DND-41 (cell line): Measurements from ENCODE around the gene CCDC6.

ENCODE experiments used
- EZH2 ChIP-seq: IDR thresholded peaks from 3 replicates; pipeline ENCODE4 v1.6.1; 2012; ENCODE audit warnings: borderline replicate concordance, low read depth, mild to moderate bottlenecking, moderate library complexity, low read length, inconsistent platforms; ENCODE audit not compliant: severe bottlenecking
- TF ChIP-seq, protein P1 (sequence below): IDR thresholded peaks from 2 replicates; pipeline ENCODE4 v1.5.1; 2012; ENCODE audit warnings: borderline replicate concordance, low read length, moderate library complexity, mild to moderate bottlenecking; ENCODE audit not compliant: poor library complexity, severe bottlenecking; ENCODE audit errors: extremely low read depth

DNA sequence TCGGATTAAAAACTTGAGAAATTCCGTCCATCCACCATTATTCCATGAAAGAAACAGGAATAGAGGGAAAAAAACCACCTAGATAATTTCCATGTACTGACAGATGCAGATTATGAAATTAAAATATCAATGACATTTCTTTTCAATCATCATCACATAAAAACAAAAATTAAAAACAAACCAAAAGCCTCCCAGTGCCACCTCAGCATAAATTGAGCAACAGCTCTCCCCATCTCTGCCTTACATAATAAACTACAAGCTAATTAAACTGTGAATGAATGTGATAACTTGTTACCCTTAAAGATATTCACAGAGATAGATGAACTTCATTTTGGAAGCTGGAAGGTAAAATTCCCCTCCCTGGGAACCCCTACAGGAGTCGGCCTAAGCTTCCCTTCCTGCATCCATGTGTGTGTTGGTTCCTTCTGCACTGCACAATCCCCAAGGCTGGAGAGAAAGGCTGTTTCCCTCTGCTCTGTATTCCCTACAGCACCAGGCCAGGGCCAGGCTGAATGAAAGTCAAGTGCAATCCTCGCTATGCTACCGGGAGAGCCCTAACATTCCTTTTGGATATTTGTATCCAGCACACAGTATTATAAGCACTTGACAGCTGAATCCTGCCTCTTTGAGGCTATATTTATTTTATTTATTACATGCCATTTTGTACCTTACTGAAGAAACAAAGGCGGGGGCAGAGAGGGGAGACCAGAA lies 8.1 kb downstream of the CCDC6 start:
- TF ChIP-seq, protein P1, sequence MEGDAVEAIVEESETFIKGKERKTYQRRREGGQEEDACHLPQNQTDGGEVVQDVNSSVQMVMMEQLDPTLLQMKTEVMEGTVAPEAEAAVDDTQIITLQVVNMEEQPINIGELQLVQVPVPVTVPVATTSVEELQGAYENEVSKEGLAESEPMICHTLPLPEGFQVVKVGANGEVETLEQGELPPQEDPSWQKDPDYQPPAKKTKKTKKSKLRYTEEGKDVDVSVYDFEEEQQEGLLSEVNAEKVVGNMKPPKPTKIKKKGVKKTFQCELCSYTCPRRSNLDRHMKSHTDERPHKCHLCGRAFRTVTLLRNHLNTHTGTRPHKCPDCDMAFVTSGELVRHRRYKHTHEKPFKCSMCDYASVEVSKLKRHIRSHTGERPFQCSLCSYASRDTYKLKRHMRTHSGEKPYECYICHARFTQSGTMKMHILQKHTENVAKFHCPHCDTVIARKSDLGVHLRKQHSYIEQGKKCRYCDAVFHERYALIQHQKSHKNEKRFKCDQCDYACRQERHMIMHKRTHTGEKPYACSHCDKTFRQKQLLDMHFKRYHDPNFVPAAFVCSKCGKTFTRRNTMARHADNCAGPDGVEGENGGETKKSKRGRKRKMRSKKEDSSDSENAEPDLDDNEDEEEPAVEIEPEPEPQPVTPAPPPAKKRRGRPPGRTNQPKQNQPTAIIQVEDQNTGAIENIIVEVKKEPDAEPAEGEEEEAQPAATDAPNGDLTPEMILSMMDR: no peak
- no peak for TF ChIP-seq EZH2
